Measurements from ENCODE around the gene IREB2.
"Not testable (repeated sequence)": the region's sequence is repeated elsewhere in the genome, so short reads cannot be mapped to it uniquely, and the experiment has no call there.

The IREB2 gene

GRCh38 chr15:78407608-78408354 is 30.2 kb upstream of the IREB2 start:
- peak; percentile 23 for DNase-seq

GRCh38 chr15:78408355-78408640 is 29.7 kb upstream of the IREB2 start:
- DNase-seq, result no peak

GRCh38 chr15:78408961-78409360 is 29.1 kb upstream of the IREB2 start:
- peak; percentile 31 for DNase-seq

DNA sequence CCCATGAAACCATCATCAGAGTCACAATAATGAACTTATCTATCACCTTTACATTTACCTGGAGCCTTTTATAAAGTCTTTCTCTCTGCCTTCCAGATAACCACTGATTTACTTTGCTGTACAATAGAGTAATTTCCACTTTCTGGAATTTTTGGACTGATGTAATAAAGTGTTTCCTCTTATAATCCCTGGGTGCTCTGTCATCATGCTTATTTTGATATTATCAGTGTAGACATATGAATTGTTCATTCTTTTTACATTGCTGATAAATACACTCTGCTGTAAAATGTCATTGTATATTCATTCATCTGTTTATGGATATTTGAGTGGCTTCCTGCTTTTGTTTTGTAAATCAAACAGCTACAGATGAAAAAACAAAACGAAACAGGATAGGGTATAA is 27.0 kb upstream of the IREB2 start:
- DNase-seq, result no peak

- DNase-seq, result no peak
These were observed 23.3 kb upstream of the IREB2 start for GRCh38 chr15:78414621-78415250.

- DNase-seq, result peak; percentile 43
These were observed 22.7 kb upstream of the IREB2 start for GRCh38 chr15:78415284-78415683.

GRCh38 chr15:78417754-78418630 is 20.0 kb upstream of the IREB2 start:
- DNase-seq, result peak; percentile 29

DNA sequence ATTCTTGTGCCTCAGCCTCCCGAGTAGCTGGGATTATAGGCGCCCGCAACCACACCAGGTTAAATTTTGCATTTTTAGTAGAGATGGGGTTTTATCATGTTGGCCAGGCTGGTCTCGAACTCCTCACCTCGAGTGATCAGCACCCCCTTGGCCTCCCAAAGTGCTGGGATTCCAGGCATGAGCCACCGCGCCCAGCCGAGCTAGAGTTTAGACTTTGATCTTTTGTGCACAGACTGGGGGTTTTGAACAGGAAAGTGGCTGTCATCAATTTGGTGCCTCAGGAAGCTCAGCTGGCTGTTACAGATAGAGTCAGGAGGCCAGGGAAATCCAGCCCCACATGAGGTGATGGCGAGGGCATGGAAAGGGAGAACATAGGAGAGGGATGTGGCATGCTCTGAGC is 19.3 kb upstream of the IREB2 start:
- DNase-seq, result no peak

DNA sequence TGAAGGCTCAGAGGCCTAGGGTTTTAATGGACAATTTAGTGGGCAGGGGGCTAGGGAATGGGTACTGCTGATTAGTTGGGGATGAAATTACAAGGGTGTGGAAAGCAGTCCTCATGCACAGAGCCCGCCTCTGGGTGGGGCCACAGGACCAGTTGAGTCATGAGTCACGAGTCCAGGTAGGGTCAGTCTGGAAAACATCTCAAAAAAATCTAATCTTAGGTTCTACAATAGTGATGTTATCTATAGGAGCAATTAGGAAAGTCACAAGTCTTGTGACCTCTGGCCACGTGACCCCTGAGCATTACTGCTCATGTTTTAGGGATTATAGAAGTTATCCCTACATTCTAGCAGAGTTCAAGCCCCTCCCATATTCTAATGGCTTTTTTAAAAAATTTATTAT is 18.6 kb upstream of the IREB2 start:
- DNase-seq, result no peak

DNA sequence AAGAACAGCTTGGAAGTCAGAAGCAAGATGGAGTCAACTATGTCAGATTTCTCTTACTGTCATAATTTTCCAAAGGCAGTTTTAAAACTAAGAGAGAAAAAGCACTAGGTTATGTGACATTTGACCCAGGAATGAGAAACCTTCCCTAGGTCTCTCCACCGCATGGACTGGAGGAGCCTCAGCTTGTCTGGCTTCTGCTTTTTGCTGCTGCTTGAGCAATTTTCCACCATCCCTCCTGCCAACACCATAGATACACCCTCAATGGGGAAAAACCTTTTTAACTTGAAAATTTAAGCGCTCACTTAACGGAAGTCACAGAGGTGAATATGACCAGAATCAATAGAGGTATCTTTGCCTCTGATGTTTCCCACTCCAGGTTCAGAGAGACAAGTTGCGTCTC is 17.8 kb upstream of the IREB2 start:
- DNase-seq, result no peak

DNA sequence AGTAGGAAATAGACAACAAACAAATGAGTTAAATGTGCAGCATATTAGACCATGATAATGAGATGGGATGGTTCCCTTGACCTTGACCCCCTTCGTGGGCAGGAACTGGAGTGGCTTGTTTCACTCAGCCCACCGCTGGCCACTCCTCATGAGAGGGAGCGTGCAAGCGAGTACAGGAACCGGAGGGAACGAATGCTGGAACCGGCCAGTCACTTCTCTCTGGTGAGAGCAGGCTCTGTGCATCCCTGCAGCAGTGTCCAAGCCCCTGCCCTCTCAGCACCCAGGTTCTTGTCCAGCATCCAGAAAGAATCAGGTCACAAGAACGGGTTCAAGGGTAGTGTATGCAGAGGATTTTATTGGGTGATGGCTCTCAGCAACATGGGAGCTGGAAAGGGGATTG is 17.2 kb upstream of the IREB2 start:
- no peak for DNase-seq

DNA sequence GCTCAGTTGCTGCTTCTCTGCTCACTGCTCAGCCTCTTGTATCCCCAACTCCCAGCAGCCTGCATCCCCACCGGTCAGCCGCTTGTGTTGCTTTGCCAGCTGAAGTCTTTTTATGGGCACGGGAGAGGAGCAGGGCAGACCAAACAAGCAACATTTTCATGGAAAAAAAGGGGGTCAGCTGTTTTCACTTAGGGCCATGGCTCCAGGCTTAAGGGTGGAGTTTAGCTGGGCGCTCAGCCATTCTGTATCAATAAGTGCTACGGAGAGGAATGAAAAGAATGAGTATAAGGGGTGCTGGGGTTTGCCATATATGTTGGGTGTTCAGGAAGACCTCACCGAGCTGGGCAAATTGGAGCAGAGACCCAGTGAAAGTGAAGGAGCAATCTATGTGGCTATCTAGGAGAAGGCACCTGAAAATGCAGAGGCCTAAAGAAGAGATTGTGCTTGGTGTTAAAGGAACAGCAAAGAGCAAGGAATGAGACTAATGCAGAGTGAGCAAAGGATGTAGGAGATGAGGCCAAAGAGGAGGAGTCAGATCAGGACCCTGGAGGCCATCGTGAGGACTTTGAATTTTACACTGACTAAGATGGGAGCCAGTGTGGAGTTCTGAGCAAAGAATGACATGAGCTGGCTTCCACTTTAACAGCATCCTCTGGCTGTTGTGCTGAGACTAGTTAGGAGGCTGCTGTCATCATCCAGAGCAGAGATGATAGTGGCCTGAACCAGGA is 16.6 kb upstream of the IREB2 start:
- peak; percentile 47 for DNase-seq

DNA sequence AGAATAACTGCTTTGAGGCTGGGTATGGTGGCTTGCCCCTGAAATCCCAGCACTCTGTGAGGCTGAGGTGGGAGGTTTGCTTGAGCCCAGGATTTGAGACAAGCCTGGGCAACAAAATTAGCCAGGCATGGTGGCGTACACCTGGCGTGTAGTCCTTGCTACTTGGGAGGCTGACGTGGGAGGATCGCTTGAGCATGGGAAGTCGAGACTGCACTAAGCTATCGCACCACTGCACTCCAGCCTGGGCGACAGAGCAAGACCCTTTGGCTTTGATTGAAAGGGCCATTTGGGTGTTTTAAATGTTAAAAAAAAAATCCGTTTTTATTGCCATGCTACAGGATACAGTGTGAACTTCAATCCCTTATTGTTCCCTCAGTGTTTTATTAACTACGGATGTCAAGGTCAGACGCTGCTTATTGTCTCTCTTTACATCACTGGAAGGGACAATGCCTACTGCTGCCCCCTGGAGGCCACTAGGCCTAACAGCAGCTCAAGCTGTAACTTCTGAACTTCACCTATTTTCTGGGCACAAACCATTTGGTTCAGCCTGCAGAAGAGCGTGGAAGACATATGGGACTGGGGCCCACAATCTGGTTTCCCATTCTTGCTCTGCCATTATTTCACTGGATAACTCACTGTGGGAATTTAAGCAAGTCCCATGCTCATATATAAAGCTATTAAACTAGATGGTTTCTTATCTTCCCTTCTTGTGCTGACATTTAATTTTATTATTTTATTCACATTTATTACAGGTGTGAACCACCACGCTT is 15.3 kb upstream of the IREB2 start:
- DNase-seq, result peak; percentile 58

GRCh38 chr15:78424673-78425072 is 13.3 kb upstream of the IREB2 start:
- DNase-seq, result no peak

- DNase-seq, result no peak
These were observed 12.4 kb upstream of the IREB2 start for GRCh38 chr15:78425643-78426042.

GRCh38 chr15:78426300-78426699 is 11.7 kb upstream of the IREB2 start:
- no peak for DNase-seq

GRCh38 chr15:78427953-78428352 is 10.1 kb upstream of the IREB2 start:
- DNase-seq, result no peak

DNA sequence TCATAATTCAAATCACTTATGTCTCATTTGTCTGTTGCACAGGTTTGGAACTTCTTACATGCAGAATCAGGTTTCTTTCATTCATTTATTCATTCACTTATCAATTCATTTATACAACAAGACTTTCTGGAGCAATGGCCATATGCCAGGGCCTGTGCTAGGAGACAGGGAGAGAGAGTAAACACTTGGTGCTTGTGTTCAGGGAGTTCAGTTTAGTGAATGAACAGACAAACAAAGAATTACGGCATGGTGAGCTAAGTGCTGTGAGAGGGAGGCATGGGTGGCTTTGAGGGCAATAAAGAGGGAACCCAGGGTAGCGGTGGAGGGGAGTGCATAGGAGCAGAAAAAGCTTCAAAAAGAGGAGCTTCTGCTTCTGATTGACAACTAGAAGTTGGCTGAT is 8.5 kb upstream of the IREB2 start:
- no peak for DNase-seq

GRCh38 chr15:78431955-78432354 is 6.1 kb upstream of the IREB2 start:
- DNase-seq, result no peak

- no peak for DNase-seq
These were observed 5.4 kb upstream of the IREB2 start for GRCh38 chr15:78432664-78433063.

DNA sequence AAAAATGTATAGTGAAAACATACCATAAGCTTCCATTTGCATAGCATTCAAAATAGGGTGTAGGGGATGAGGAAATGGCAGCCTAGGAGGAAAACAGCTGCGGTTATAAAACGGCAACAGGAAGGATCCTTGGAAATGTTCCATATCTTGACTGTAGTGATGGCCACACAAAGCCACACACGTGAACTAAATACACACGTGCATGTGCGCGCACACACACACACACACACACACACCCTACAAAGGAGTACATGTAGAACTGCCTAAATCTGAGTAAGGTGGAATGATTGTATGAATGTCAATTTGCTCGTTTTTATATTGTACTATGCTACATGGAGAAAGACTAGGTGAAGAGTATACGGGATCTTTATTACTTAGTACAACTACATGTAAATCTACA is 3.9 kb upstream of the IREB2 start:
- DNase-seq, result no peak

GRCh38 chr15:78434711-78435110 is 3.3 kb upstream of the IREB2 start:
- not testable (repeated sequence) for DNase-seq

All from fibroblast of skin of abdomen (primary cell).